ENCODE results near the gene CLSTN3. TPM values are rescaled to one million over a fixed set of nuclear protein-coding genes. Genes with fewer than 3 reads are reported as not detected.

Gene CLSTN3
- total RNA-seq, 2 experiments from 2014 or later = 16.5 to 17.2 TPM

GRCh38 chr12:7206691-7207090 lies 76.5 kb downstream of the CLSTN3 start:
- Mint-ChIP-seq H3K9me3 (peaks cover 4% of the 10 kb centered on the region), H3K36me3 (peaks cover 62% of the 10 kb centered on the region), H3K27me3 (no peaks in the 10 kb centered on the region), H3K4me3 (no peak overlapping the region), H3K27ac (no peak overlapping the region), H3K4me1 (no peaks in the 10 kb centered on the region)
- DNase-seq = no peak

- Mint-ChIP-seq H3K4me1 (no peaks in the 10 kb centered on the region), H3K27me3 (no peaks in the 10 kb centered on the region), H3K36me3 (peaks cover 64% of the 10 kb centered on the region), H3K9me3 (peaks cover 9% of the 10 kb centered on the region), H3K4me3 (no peak overlapping the region), H3K27ac (no peak overlapping the region)
- DNase-seq = no peak
These were observed 77.9 kb downstream of the CLSTN3 start for GRCh38 chr12:7207866-7208625.

Other genes with a start within 250 kb of the CLSTN3 start
- gene LRRC23, start 225.5 kb upstream of the CLSTN3 start, total RNA-seq = 1 to 10 TPM; 3.0 to 4.1 TPM
- gene ENO2, start 215.8 kb upstream of the CLSTN3 start, total RNA-seq = 100 to 1,000 TPM; 140 to 141 TPM
- gene ATN1, start 202.4 kb upstream of the CLSTN3 start, total RNA-seq = 10 to 100 TPM; 27.6 to 28.5 TPM
- not detected for gene RNU7-1, start 186.6 kb upstream of the CLSTN3 start, total RNA-seq
- 100 to 1,000 TPM; 203 to 208 TPM for gene C12orf57, start 186.3 kb upstream of the CLSTN3 start, total RNA-seq
- 100 to 1,000 TPM; 457 to 467 TPM for gene PTPN6, start 179.0 kb upstream of the CLSTN3 start, total RNA-seq
- 100 to 1,000 TPM; 556 to 557 TPM for gene PHB2, start 159.7 kb upstream of the CLSTN3 start, total RNA-seq
- 100 to 1,000 TPM; 130 to 140 TPM for gene EMG1, start 159.5 kb upstream of the CLSTN3 start, total RNA-seq
- 10 to 100 TPM; 23.3 to 23.8 TPM for gene LPCAT3, start 111.9 kb upstream of the CLSTN3 start, total RNA-seq
- under 1 TPM; 0.47 to 0.66 TPM for gene C1S, start 69.7 kb upstream of the CLSTN3 start, total RNA-seq
- 1 to 10 TPM; 1.6 to 2.5 TPM for gene C1R, start 37.9 kb upstream of the CLSTN3 start, total RNA-seq
- 10 to 100 TPM in 1 of 2 experiments, 1 to 10 TPM in 1; 8.6 to 10.1 TPM for gene C1RL, start 21.2 kb upstream of the CLSTN3 start, total RNA-seq
- not detected for gene RBP5, start 1.5 kb upstream of the CLSTN3 start, total RNA-seq
- 10 to 100 TPM; 39.1 to 40.3 TPM for gene PEX5, start 59.3 kb downstream of the CLSTN3 start, total RNA-seq
- not detected for gene ACSM4, start 173.7 kb downstream of the CLSTN3 start, total RNA-seq

Measured in activated naive CD8-positive, alpha-beta T cell treated with anti-CD3 and anti-CD28 coated beads for 36 hours (primary cell).